ENCODE measurements around the gene ATG13.
"Not testable (repeated sequence)": the region's sequence is repeated elsewhere in the genome, so short reads cannot be mapped to it uniquely, and the experiment has no call there.

DNA sequence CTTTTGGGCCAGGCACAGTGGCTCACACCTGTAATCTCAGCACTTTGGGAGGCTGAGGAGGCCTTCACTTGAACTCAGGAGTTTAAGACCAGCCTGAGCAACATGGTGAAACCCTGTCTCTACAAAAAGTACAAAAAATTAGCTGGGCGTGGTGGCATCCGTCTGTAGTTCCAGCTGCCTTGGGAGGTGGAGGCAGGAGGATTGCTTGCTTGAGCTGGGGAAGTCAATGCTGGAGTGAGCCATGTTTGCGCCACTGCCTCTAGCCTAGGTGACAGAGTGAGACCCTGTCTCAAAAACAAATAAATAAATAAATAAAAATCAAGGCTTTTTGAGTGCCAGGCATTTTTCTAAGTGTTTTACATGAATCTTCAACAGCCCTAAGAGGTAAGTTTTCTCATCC is 53.2 kb downstream of the ATG13 start:
- TF ChIP-seq, protein P1, sequence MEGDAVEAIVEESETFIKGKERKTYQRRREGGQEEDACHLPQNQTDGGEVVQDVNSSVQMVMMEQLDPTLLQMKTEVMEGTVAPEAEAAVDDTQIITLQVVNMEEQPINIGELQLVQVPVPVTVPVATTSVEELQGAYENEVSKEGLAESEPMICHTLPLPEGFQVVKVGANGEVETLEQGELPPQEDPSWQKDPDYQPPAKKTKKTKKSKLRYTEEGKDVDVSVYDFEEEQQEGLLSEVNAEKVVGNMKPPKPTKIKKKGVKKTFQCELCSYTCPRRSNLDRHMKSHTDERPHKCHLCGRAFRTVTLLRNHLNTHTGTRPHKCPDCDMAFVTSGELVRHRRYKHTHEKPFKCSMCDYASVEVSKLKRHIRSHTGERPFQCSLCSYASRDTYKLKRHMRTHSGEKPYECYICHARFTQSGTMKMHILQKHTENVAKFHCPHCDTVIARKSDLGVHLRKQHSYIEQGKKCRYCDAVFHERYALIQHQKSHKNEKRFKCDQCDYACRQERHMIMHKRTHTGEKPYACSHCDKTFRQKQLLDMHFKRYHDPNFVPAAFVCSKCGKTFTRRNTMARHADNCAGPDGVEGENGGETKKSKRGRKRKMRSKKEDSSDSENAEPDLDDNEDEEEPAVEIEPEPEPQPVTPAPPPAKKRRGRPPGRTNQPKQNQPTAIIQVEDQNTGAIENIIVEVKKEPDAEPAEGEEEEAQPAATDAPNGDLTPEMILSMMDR (IDR thresholded peaks at IDR 0.05), result not testable (repeated sequence)
- not testable (repeated sequence) for TF ChIP-seq POLR2A (IDR thresholded peaks at IDR 0.05)
